Hematopoietic multipotent progenitor cell treated with erythropoietin and hydrocortisone succinate and interleukin-3 and kit ligand, for 4 days (in vitro differentiated cells): Measurements from ENCODE around the gene AK5.
A peak's percentile ranks its signal among the peaks of the same experiment; 100 is the strongest.
"Not testable (repeated sequence)": the region's sequence is repeated elsewhere in the genome, so short reads cannot be mapped to it uniquely, and the experiment has no call there.

Experiments used
- DNase-seq: peaks from one replicate; pipeline ENCODE4 v3.0.0-alpha.2; 2015

Gene AK5

DNA sequence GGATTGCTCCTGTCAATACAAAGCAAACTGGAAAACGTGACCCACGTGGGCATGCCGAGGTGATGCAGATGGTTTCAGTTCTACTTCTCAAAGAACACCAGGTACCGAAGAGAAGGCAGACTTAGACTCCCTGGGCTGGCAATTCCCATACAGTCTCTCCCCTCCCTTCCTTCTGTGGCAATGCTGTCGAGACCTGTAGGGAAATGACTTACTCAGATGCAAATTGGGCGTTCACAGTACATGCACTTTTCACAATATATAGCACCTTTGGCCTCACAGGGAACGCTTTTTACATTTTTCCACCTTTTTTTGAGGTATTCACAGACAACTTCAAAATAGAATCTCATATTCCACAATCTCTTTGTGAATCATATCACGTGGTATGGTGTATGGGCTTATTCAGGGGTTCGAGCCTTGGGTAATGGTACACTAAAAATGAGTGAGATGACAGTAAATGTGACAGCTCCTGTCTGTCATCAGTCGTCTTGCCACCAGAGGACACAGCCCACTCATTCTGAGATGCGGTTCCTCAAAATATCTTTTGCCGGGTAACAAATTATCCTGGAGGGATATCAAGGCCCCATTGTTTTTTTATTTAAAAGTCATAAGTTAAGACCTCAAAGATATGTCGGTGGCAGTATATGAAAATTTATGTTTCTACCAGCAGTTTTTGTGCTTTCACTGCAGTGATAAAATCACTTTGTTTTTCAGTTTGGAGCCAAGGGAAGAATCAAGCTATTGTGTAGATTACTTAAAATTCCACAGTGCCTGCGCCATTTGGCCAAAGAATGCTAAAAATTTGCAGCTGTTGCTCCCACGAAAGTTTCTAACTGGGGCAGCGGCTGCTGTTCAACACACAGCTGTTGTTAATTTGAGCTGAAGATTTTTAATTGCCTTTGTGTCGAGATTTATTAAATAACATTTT, 232.3 kb downstream of the AK5 start:
- DNase-seq: no peak

DNA sequence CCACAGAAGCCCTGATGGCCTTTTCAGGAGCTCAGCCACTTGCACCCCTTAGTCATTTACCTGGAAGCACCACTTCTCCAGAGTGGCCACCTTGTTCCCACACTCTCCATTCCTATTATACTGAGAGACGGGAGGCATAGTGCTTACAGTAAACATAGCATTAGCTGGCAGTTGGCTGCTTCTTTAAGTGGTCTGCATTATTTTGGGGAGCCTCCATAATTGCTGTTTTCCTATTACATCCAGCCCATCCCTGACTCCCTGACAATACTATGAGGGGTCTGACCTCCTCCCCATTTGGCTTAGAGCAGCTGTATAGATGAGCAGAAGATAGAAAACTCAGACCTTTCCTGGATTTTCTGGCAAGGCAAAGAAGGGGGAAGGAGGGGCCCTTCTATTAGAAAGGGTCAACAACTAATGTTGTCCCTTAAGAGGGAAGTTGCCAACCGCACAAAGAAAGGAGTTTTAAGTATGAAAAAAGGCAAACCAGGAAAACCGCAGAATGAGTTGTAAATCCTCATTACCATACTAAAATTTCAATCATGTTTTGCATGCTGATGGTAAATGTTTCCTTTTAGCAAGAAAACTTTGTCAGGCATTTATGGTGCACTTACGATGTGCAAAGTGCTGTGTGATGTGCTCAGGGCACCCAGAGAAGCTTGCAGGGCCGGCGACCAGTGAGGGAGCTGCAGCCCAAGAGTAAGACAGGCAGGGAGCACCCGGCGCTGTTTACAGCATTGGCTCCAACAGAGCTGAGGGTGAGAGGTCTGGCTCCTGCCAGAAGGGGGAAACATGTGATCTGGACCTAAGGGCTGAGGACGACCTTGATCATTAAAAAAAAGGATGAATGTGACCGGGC, 233.3 kb downstream of the AK5 start:
- DNase-seq: peak; percentile 51

DNA sequence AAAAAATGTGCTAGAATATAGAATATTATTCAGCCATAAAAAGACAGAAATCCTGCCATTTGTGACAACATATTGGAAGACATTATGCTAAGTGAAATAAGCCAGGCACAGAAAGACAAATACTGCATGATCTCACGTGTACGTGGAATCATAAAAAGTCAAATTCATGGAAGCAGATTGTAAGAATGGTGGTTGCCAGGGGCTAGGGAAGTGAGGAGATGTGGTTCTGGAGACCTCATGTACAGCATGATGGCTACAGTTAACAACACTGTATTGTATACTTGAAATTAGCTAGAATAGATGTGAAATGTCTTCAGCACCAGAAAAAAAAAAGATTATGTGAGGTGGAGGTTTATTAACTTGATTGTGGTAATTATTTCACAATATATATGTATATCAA, 234.3 kb downstream of the AK5 start:
- no peak for DNase-seq

DNA sequence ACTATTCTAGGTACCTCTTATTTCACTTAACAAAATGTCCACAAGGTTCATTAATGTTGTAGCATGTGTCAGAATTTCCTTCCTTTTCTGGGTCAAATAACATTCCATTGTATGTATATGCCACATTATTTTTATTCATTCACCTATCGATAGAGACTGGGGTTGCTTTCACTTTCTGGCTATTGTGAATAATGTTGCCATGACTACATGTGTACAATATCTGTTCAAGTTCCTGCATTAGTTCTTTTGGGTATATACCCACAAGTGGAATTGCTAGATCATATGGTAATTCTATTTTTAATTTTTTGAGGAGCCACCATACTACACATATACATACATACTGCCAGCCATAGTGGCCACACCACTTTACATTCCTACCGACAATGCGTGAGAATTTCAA, 242.2 kb downstream of the AK5 start:
- no peak for DNase-seq

DNA sequence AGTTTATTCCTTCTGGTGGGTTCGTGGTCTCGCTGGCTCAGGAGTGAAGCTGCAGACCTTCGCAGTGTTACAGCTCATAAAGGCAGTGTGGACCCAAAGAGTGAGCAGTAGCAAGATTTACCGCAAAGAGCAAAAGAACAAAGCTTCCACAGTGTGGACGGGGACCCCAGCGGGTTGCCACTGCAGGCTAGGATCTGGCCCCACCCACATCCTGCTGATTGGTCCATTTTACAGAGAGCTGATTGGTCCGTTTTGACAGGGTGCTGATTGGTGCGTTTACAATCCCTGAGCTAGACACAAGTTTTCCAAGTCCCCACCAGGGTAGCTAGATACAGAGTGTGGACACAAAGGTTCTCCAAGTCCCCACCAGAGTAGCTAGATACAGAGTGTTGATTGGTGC, 249.3 kb downstream of the AK5 start:
- DNase-seq: not testable (repeated sequence)

DNA sequence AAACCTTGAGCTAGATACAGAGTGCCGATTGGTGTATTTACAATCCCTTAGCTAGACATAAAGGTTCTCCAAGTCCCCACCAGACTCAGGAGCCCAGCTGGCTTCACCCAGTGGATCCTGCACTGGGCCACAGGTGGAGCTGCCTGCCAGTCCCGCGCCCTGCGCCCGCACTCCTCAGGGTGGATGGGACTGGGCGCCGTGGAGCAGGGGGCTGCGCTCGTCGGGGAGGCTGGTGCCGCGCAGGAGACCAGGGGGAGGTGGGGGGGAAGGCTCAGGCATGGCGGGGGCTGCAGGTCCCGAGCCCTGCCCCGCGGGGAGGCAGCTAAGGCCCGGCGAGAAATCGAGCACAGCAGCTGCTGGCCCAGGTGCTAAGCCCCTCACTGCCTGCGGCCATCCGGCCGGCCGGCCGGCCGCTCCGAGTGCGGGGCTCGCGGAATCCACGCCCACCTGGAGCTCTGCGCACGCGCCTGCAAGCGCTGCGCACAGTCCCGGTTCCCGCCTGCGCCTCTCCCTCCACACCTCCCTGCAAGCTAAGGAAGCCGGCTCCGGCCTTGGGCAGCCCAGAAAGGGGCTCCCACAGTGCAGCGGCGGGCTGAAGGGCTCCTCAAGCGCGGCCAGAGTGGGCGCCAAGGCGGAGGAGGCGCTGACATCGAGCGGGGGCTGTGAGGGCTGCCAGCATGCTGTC, 249.9 kb downstream of the AK5 start:
- not testable (repeated sequence) for DNase-seq

DNA sequence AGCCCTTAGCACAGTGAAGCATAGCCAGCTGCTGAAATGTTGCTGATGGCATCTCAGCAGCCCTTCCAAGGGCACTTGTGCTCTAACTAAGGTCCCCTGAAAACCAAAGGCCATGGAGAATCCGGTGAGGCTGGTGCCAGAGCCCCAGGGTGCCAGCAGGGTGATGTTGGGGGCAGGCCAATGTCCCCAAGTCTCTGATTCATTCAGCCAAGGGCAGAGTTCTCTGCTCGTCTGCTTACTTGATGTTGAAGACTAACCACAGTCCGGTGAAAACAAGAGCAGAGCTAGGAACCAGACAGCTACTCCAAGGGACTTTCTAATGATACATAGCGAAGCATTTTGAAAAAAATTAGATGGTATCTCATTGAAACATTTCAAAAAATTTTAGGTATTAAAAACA, 250.8 kb downstream of the AK5 start:
- no peak for DNase-seq

DNA sequence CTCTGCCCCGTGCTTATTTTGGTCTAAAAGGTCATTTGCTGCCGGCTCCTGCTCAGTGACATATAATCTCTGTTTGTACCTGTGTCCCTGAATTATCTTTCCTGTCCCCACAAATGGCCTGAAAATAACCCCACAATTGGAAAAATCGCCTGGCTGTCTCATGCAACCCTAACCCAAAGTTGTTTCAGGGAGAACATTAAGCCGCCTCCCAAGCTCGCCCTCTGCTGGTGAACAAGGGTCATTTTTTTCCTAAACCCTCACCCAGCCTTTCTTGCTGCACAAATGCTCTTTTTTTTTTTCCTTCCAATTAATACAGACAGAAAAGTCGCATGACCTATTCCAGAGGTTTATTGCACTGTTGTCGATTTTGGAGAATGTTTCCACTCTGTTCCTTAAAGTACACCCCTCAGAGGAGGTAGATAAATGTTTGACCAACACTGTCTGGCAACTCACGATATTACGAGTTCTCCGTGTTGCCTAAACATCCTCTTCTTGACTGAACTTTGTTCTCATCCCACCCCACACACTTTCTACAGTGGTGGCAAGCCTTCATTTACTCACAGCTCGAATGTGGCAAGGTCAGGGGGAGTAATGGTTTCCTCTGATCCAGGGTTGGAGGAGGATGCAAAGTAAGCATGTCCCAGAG, 252.0 kb downstream of the AK5 start:
- DNase-seq: peak; percentile 80

DNA sequence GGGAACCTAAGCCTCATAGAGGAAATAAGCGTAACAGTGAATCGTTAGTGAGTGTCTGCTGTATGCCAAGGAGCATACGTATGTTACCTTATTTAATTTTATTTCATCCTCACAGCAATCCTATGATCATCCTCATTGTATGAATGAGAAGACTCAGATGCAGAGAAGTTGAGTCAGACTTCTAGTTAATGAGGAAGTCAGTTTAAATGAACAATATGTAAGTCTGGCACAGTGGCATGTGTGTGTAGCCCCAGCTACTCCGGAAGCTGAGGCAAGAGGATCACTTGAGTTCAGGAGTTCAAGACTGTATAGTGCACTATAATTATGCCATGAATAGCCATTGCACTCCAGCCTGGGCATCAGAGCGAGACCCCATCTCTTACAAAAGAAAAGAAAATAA, 252.6 kb downstream of the AK5 start:
- DNase-seq: peak; percentile 15

DNA sequence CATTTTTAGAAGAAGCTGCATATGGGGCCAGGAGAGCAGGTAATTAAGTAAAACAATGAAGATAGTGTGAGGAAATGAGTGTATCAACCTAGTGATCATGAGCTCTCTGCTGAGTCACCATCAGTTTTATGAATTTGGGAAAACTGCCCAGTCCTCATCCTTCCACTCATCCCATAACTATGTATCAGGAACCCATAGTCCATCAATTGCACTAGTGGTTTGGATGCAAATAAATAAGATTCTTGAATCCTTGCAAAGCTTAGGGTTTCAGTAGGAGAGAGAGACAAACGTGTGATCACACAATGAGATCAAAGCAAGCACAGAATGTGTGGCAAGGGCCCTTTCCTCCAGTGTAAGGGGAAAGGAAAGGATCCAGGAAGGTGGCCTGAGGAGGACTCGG, 255.0 kb downstream of the AK5 start:
- no peak for DNase-seq

DNA sequence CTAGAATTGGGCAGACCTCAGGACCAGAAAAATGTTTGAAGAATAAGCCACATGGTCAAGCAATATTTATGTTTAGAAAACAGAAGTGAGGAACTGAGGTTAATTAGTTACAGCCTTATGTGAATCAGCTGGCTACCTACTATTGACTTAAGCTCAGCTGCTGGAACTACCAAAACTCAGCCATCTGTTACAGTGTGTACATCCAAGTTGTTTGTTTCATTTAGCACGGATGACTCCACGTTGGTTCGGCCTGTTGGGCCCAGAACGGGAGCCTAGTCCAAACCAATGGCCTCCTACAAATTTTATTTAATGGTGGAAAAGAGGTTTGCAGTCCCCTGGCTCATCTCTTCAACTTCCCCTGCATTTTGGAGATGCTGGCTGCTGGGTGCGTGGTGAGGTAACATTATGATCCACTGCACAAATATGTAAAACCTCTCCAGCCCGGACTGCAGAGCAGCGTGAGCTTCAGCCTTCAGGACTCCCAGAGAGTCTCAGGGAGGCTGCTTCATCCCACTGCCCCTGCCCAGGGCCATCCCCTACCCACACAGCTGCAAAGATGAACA, 257.2 kb downstream of the AK5 start:
- DNase-seq: no peak

DNA sequence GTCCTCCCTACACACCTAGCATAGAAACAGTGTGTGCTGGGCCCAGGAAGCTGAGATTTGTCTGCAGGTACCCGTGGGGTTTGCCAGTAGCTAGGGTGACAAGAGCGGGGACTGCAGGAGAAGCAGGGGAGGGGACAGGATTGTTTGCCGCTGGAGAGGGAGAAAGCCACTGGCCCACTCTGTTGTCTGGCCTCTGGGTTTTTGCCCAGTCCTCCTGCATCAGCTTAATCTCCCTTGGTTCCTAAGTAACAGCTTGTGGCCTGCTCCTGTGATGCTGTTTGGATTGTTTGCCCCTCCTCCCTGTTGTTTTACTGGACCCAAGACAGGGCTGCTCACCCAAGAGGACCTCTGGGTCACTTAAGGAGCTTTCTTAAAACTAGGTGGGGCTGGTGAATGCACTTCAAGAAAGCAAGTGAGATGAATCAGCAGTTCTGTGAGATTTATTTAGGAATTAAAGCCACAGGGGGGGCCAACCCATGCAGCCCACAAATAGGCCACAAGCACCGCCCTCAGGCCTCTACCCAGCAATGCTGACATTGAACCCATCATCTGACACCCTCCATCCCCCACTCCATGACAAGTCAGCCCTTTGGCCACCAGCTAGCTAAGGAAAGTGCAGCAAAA, 257.8 kb downstream of the AK5 start:
- peak; percentile 66 for DNase-seq

DNA sequence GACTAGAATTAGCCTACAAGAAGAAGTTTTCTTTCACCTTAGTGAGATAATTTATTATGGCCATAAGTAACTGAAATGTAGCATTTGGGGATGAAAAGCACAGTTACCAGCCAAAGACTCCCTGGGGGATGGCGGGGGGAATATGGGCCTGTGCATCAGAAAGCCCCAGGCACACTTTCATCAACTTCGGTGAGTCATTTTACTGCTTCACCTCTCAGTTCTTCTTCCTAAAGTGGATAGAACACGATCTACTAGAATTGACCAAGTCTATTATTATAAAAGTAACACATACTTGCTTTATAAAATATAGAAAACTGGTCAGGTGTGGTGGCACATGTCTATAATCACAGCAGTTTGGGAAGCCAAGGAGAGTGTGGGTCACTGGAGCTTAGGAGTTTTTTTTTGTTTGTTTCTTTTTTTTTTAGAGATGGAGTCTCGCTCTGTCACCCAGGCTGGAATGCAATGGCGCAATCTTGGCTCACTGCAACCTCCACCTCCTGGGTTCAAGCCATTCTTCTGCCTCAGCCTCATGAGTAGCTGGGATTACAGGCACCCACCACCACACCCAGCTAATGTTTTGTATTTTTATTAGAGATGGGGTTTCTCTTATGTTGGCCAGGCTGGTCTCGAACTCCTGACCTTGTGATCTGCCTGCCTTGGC, 258.8 kb downstream of the AK5 start:
- no peak for DNase-seq

DNA sequence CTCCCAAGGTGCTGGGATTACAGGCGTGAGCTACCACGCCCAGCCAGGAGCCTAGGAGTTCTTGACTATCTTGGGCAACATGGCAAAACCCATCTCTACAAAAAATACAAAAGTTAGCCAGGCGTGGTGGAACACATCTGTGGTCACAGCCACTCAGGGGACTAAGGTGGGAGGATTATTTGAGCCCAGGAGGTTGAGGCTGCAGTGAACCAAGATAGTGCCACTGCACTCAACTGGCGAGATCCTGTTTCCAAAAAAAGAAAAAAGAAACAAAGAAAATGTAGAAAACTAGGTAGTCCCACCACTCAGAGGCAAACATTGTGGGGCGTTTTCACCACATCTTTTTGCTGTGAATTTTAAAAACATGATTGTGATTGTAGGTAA, 259.3 kb downstream of the AK5 start:
- DNase-seq: no peak

DNA sequence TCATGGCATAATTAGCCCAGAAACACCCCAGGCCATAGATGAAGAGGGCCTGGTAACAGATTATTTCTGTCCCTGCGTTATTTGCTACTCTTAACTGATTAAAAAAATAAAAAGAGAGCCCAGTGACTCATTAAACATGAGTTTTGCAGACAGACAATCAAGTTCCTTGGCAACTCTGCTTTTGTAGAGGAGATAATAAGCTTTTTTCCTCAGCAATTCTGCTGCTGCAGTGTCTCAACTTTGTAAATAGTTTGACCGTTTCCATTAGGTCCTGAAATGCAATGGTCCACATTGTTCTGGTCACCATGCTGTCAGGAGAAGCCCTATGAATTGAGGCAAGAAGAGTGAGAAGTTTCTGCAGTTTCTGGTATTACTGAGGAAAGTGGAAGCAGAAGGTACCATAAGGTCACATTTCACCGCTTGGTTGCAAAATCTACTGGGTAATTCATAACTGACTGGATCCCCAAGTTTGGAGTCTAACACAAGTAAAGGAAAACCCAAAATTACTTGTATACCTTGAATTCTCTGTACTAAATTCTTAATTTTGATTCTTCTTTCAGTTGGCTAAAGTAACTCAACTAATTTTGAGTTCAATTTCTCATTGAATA, 261.1 kb downstream of the AK5 start:
- no peak for DNase-seq

DNA sequence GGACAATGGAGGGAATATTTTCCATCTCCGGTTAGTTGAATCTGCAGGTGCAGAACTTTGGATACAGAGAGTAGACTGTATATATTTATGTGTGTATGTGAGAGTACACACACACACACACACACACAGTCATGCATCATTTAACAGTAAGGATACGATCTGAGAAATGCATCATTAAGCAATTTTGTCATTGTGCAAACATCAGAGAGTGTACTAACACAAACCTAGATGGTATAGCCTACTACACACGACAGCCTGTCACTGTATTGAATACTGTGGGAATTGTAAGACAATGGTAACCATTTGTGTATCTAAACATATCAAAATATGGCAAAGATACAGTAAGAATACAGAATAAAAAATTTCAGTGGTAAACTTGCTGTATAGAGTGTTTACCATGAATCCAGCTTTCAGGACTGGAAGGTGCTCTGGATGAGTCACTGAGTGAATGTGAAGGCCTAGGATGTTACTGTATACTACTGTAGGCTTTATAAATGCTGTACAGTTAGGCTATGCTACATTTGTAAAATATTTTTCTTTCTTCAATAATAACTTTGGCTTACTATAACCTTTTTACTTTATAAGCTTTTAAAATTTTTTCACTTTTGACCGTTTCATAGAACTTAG, 262.1 kb downstream of the AK5 start:
- DNase-seq: no peak

DNA sequence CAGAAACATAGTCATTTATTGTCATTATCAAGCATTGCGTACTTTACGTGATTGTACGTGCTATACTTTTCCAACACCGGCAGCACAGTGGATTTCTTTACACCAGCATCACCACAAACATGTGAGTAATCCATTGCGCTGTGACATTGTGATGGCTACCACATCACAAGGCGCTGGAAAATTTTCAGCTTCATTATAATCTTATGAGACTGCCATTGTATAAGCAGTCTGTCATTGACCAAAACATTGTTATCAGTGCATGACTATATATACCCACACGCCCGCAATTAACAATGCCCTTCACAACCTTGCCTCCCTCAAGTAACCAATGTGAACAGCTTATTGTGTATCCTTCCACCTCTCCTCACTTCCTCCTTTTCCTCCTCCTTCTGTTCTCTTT, 263.0 kb downstream of the AK5 start:
- DNase-seq: no peak

DNA sequence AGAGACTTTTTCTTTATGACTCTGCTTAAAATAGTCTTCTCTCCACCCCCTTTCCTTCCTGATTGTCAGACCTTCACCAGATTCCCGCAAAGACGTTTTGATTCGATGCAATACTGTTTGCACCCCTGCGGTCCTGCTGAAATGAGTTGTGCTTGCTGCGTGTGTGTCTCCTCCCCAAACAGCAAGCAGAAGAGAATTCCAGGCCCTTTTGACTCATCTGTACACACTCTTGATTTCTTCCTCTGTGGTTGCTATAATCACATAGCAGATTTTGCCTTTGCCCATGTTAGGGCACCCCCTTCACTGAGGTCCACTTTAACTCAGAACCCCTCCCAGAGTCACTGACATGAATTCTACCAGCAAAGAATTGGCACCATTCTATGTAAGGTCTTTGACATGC, 264.2 kb downstream of the AK5 start:
- no peak for DNase-seq

DNA sequence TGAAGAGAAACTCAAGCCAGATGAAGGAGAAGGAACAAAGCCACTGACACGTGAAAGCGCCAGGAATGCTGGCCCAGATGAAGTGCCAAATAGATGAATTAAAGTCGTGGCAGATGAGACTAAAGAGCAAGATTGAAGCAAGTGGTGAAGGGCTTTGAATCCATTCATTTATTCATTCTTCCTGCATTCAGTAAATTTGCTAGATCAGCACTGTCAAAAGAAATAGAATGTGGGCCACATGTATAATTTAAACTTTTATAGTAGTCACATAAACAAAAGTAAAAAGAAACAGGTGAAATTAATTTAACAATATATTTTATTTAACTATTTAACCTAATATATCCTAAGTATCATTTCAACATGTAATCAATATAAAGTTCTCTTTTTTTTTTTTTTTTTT, 265.1 kb downstream of the AK5 start:
- DNase-seq: no peak

DNA sequence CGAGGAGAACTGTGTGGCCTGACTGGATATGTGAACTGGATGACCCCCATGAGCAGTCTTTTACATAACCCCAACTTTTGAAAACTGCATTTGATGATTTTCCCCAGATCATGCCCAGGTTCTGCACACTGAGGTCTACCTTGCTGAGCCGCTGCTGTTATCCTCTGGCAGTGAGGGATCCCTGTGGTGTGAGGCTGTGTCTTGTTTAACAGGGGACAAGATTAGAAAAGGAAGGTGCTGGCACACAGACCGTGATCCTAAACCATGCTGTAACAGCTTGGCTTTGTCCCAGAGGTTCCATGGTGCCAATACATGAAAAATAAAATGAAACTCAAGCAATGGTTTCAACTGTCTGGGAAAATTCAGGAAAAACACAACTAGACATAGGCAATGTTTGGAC, 266.5 kb downstream of the AK5 start:
- no peak for DNase-seq

DNA sequence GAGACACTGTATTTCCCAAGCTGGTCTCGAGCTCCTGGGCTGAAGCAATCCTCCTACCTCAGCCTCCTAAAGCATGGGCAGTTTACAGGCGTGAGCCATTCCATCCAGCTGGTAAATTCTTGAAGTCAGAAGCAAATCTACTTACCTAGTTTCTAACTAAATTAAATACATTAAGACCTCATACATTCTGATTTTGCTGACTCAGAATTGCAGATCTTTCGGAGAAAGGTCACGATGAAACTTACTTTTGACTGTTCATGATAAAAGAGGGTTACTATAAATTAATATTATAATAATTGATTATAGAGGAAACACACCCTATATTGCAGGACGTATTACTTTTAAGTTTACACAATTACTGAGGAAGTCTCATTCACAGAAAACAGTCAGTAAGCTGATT, 268.3 kb downstream of the AK5 start:
- DNase-seq: no peak
